ENCODE measurements around the gene ZNF785.

DNA sequence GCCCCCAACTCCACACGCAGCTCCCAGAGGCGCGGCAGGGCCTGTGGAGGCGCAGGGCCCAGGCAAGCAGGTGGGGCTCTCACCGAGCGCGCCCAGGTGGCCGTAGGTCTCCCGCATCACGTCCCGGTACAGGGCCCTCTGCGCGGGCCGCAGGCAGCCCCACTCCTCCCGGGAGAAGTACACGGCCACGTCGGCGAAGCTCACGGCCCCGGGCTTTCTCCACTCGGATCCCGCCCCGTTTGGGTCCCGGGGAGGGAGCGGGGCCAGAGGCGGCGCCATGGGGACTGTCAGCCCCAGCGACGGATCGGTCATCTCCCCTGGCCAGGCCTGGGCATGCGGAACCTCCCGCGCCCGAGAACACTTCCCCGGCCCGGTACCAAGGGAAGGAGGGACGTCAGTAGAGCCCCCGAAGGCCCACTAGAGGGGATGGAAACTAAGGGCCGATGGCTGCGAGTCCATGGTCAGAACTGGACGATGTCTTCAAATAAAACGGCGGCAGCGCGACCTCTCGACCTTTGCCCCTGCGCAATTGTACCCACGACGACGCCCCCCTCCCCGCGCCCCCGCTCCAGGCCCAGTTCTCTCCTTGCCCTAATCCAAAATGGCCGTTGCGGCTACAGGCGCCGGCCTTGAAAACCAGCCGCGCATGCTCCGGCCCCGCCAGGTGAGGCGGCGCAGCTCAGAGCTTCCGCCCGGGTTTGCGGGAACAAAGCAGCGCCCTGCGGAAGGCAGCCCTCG lies 51.0 kb downstream of the ZNF785 start, which contains the start of gene ZNF747:
- TF ChIP-seq, protein P1, sequence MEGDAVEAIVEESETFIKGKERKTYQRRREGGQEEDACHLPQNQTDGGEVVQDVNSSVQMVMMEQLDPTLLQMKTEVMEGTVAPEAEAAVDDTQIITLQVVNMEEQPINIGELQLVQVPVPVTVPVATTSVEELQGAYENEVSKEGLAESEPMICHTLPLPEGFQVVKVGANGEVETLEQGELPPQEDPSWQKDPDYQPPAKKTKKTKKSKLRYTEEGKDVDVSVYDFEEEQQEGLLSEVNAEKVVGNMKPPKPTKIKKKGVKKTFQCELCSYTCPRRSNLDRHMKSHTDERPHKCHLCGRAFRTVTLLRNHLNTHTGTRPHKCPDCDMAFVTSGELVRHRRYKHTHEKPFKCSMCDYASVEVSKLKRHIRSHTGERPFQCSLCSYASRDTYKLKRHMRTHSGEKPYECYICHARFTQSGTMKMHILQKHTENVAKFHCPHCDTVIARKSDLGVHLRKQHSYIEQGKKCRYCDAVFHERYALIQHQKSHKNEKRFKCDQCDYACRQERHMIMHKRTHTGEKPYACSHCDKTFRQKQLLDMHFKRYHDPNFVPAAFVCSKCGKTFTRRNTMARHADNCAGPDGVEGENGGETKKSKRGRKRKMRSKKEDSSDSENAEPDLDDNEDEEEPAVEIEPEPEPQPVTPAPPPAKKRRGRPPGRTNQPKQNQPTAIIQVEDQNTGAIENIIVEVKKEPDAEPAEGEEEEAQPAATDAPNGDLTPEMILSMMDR (IDR thresholded peaks at IDR 0.05): peak in 1 of 3 donors; percentile 12
- peak; percentile 31 for TF ChIP-seq POLR2A (IDR thresholded peaks at IDR 0.05)
